ENCODE results near the gene MBIP.
"Not testable (repeated sequence)": the region's sequence is repeated elsewhere in the genome, so short reads cannot be mapped to it uniquely, and the experiment has no call there.

Gene MBIP, protein sequence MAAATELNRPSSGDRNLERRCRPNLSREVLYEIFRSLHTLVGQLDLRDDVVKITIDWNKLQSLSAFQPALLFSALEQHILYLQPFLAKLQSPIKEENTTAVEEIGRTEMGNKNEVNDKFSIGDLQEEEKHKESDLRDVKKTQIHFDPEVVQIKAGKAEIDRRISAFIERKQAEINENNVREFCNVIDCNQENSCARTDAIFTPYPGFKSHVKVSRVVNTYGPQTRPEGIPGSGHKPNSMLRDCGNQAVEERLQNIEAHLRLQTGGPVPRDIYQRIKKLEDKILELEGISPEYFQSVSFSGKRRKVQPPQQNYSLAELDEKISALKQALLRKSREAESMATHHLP

DNA sequence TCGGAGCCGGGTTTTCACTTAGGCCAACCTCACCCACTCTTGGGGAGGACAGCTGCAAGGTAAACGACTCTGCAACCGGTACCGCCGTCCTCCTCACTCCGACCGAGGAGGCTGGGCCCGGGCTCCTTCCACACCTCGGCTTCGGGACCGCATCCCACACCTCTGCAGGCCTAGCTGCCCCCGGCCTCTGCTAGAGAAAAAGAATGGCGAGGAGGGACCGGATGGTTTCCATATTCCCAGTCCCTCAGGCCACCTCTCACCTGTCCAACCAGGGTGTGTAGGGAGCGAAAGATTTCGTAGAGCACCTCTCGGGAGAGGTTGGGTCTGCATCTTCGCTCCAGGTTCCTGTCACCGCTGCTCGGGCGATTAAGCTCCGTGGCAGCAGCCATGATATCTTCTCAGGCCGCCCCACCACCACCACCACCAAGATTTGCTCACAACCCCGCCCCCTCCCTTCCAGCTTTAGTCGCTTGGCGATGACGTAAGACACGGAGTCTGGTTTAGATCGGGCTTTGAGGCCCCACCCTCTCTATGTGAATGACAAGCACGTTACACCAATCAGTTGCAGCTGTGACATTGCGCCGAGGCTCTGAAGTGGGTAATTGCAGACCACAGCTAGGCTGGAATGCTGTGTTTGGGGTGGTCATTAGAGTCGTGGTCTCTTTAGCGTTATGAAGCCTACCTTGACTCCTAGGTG, at the start of gene MBIP:
Gene MBIP, minus strand, starts transcription at position 438 of the 697 bp plus-strand sequence. Its CDS starts 49 bp downstream, at position 389.
- DNase-seq = peak; percentile 97

DNA sequence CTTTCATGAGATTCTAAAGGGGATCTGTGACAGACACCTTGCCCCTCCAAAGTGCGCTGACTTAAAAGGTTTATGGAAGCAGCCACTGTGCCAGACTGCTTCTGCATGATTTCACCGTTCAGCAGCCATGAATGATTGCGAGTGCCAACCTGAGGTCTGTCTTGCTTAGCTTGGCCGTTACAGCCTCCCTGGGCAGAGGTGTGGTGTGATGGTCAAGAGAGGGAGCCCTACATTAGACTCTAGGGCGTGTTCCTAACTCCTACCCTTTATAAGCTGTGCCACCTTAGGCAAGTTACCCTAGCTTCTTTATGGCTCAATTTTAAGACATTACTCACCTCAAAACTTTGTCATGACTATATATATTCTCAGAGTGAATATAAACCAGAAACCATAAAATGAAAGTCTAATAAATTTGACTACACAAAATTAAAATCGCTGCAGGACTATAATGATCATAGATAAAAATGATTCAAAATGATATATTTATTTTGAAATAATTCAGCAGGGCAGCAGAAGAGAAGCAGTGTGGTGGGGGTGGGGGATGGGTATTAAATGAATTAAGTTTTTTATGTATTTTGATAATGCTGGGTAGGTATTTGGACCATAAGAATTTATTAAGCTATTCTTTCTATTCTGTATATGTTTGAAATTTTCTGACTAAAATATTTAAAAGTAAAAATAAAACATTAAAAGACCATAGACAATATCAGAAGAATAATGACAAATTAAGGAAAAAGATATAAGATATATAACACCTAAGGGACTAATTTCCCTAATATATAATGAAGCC, 47.7 kb upstream of the MBIP start:
- no peak for DNase-seq

DNA sequence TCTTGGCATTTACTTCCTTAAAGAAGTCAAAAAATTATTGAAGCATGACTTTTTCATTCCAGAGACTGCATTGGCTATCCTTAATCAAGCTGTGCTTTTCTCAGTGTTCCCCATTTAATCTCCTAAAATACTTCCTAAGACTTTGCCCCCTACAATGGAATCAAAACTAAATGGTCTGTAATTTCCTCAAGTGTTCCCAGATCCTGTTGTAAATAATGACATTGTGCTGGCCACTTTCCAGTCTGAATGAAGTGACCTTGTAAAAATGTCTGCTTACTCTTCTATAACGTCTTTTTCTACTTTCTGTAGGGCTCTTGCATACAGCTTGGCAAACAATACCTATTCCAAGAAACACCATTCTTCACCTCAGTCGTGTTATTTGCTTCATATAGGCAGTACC, 45.3 kb upstream of the MBIP start:
- DNase-seq = no peak

DNA sequence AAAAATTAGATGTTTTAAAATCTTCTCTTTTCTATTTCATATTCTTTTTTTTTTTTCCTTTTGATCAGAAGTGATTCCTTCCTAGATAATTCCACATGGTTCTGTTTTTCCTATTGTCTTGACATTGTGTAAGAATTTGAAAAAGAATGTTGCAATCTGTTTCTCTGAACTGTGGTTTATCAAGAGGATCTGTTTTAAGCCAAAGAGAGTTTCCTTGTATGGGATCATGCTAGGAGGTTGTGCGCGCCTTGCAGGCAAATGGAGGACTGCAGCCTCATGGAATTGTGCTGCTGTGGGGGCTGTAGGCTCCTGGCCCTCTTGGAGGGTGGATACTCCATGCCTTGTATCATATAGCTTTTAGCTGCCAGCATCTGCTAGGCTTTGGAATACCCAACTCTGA, 43.3 kb upstream of the MBIP start:
- DNase-seq = no peak

DNA sequence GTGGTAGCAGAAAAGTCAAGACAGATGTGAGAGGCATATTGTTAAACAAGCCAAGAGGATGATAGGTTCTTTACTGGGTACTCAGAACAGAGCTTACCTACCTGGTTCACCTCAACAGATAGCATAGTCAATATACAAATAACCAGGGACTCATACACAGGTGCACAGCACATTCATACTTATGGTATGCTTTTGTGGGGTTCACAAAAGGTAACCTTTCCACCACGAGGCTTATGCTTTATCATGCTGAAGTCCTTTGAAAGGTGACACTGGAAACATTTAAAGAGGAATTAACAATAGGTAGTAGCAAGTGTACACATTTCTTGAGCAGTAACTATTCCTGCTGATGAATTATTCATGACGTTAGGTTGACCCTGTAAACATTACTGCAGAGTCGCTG, 42.2 kb upstream of the MBIP start:
- DNase-seq = no peak

DNA sequence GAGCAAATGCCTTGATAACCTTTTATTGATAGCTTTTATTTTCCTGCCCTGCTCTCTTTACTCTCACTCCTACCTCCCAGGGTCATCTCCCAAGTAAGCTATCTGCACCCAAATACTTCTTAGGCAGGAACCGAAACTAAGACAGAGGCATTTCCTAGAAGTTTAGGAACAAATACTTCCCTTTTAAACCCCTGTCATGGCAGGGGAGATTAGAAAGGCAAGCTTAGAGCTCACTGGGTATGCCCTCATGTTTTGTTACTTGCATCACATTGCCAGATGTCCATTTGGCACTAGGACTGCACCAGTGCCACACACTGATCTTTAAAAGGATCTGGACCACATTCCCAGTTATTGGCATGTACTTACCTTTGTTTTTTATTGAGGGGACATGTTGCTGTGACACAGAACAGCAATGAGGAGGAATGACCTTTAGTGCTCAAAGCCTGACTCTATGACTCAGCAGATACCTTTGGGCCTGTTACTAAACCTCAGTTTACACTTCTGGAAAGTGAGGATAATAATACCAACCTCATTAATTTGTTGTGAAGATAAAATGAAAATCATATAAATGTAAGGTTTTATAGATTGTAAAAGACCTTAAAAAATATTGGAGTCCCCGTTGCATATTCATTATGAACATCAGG, 40.9 kb upstream of the MBIP start:
- no peak for DNase-seq

DNA sequence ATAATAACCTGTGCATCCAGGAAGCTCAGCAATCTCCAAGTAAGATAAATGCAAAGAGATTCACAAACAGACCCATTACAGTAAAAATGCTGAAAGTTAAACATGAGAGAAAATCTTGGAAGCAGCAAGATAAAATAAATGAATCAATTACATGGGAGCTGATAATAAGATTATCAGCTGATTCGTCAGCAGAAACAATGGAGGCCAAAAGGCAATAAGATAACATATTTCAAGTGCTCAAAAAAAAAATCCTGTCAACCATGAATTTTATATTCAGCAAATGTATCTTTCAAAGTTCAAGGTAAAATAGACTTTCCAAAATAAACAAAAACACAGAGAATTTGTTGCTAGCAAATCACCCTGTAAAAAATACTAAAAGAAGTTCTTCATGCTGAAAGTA, 36.4 kb upstream of the MBIP start:
- DNase-seq = no peak

DNA sequence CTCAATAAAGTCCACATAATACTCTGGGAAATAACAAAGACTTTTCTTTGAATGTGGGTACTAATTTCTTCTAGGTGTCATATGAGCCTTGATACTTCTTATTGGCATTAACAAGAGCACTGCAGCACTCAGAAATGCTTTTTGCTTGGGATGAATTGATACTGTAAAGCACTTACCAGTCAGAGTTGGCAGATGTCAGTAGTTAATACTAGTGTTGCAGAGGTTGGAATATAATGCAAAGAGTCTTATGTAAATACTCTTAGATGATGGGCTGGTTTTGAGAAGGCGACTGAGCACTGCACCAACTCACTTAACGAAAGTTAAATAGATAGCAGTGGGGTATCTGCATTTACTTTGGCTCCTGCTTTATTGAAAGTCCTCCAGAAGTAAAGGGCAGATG, 25.6 kb upstream of the MBIP start:
- peak; percentile 100 for DNase-seq

DNA sequence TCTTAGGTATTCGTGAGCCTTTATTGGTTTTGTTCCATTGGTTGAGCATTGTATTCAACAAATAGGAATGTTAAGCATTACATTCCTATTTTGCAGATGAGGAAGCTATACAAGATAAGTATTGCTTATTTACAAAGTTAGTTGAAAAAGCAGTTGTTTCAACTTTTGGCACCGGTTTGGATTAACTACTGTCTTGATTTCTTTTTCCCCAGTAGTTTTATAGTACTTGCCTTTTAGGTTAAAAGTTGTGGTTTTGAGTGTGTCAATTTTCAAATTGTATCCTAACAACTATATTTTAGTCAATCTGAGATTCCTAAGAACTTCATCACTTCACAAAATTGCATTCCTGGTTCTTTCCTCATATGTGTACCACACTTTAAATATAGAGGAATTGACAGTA, 23.8 kb upstream of the MBIP start:
- no peak for DNase-seq

DNA sequence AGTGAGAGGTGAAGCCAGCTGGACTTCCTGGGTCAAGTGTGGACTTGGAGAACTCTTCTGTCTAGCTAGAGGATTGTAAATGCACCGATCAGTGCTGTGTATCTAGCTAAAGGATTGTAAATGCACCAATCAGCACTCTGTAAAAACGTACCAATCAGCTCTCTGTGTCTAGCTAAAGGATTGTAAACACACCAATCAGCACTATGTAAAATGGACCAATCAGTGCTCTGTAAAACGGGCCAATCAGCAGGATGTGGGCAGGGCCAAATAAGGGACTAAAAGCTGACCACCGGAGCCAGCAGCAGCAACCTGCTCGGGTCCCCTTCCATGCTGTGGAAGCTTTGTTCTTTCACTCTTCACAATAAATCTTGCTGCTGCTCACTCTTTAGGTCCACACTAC, 21.4 kb upstream of the MBIP start:
- DNase-seq = not testable (repeated sequence)

DNA sequence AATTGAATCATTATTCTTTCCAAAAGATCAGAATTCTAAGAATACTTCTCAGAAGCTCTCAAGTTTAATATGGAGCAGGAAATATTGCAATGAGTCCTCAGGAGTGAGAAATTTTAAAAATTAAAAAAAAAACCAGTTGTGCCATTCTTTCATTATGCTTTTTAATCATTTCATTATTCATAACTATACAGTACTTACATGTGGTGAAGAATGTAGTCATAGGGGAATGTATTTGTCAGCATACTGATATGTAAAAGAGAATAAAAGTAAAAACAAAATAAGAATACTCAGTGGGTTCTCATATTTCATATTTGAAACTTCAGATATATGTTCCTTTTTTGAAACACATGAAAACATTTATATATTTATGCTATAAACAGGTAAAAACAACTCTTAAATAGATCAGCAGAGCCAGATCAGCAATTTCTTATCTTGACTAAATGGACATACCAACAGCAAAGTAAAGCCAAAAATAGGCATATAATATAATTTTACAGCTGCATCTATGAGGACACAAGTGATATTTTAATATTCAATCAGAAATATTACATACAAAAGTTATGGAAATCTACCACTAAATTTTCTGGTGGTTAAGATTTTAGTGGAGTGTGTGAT, 19.9 kb upstream of the MBIP start:
- DNase-seq = no peak

DNA sequence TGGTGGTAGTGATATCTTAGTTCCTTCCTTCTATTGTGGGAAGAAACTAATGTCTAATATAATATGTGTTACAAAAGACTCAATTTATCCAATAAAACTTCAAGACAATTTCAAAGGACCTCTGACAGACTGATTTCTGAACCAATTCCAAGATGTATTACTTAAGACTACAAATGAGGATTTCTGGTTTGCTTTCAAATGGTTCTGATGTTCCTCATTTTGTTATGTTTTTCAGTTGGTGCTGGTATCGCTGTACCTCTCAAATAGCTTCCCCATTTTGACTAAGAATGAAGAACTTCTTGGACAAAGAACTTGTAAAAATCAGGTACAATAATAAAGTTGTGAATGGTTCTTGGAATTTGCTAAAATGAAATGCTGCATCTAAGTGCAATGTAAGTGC, 19.4 kb upstream of the MBIP start:
- no peak for DNase-seq

DNA sequence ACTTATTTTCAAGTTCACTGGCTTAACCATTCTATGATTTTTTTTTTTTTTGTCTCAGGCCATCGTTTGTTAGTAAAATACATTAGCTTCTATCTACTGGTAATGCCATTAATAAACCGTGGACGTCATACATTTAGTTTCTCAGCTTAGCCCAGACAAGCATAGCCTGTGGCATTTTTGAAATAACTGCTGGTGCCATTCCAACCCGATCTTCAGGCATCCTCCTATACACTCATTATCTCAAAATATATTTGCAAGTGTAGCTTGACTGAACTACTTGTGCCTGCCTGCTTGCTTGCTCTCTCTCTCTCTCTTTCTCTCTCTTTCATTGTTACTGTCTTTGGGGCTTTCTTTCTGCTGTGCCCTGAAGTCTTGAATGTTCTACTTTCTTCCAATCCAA, 12.7 kb upstream of the MBIP start:
- no peak for DNase-seq

DNA sequence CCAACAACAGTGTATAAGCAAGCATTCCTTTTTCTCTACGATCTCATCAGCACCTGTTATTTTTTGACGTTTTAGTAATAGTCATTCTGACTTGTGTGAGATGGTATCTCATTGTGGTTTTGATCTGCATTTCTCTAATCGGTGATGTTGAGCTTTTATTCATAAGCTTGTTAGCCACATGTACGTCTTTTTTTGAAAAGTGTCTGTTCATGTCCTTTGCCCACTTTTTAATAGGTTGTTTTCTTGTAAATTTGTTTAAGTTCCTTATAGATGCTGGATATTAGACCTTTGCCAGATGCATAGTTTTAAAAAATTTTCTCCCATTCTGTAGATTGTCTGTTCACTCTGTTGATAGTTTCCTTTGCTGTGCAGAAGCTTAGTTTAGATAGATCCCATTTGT, 7.1 kb upstream of the MBIP start:
- DNase-seq = not testable (repeated sequence)

DNA sequence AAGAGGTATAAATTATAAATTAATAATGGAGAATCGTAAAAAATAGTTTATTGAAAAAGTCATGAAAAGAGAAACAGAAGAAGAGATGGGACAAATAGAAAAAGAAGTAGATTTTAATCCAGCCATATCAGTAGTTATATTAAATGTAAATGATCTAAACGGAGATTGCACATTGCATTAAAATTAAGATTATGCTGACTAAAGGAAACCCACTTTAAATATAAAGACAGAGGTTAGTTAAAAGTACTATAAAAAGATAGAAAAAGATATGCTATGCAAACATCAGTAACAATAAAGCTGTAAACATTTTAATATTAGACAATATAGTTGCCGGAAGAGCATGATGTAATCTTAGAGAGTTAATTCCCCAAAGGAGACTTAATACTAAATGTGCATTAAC, 5.4 kb upstream of the MBIP start:
- DNase-seq = no peak

DNA sequence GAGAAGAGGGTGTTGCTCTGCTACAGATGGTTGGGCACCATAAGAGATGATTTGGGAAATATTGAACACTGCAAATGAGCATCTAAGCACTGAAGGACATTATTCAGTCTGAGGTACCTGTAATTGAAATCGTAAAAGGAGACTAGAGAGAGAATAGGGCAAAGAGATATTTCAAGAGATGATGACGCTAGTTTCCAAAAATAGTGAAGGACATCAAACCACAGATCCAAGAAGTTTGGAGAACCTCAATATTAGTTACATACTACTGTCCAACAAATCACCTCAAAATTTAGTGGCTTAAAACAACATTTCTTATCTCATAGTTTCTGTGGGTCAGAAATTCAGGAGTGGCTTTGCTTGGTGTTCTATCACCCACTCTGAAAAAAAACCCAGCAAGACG, 4.5 kb upstream of the MBIP start:
- no peak for DNase-seq

DNA sequence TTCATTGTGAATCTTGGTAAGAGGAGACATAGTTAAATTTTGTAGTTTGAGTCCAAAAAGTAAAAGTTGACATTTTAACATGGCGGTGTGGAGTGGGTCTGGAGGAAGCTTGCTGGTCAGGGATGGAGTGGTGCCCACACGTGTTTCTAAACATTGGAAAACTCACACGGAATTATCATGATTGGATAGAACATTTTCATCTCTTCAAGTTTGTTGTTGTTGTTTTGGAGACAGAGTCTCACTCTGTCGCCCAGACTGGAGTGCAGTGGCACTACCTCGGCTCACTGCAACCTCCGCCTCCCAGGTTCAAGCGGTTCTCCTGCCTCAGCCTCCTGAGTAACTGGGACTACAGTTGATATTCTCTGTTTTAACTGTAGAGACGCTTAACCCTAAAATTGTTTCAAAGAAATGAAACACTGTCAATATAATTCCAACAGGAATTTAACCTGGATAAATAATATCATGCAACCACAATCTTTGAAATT, 502 bp upstream of the MBIP start:
- no peak for DNase-seq

DNA sequence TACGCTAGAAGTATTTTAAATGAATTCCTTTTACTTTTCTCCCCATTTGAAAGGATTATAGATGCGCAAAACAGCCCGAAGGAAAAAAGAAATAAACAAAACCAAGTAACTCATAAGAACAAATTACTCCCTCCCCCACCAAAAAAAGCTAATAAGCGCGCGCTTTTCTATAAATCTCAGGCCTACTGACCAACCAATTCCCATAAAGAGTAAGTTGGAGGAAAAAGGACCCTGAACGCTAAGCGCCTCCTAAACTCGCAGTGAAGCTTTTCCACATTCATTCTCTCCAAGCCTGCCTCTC, 588 bp downstream of the MBIP start:
- peak; percentile 44 for DNase-seq

DNA sequence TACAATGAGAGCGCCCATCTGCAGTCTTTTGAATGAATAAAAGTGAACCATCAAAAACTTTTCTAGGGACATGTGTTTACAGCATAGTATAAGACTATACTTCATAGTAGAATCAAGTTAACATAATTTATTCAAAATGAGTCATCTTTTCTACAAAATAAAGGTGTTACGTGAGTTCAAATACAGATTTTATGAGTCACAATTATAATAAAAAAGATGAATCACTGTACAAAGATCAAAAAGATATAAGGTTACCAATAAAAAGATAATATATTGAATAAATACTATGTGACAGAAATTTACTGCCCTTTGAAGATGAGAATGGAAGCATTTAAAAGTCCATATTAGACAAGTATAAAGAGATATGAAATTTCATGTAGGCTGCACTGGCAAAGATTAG, 2.8 kb downstream of the MBIP start:
- no peak for DNase-seq

DNA sequence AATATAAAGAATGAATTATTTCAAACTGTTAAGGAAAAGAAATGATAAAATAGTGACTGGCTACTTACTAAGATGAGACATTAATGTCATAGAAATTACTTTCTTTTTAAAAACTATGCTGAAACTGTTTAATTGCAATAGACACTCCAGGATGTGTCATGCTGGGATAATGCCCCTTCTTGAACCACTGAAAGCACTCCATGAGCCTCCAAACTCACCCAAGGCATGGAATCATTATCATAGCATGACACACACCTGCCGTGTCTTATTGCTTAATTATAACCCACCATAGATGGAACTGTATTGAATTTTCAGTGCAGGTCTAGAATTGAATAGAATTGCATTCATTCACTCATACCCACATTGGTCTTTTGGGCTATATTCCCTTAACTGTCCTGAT, 4.3 kb downstream of the MBIP start:
- DNase-seq = no peak

DNA sequence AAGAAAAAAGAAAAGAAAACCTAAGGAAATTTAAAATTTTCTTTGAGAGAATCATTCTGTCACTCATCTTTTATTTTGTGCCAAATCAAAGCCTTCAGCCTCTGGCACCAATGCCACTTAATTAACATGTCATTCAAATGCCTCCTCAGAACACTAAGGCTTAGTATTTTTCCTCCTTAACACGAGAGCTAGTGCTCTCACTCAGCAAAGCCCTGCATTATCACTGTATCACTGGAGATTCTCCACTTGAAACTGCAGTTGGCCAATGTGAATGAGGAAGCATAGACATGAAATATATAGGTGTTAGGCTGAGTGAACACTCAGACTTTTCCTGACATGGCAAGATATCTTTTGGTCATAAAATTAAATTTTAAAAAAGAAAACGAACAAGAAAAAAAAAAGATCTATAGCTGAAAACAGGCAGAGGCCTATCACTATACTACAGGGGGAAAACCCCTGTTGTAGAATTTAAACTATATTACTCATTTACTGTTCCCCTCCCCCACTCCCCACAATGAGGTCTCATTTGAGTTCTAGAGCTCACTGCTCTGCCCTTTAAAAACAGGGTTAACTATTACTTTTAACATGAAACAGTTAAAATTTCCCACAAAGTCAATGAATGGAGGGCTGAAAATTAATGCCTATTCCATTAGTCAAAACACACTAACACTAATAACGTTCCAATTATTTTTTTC, 5.1 kb downstream of the MBIP start:
- DNase-seq = no peak

DNA sequence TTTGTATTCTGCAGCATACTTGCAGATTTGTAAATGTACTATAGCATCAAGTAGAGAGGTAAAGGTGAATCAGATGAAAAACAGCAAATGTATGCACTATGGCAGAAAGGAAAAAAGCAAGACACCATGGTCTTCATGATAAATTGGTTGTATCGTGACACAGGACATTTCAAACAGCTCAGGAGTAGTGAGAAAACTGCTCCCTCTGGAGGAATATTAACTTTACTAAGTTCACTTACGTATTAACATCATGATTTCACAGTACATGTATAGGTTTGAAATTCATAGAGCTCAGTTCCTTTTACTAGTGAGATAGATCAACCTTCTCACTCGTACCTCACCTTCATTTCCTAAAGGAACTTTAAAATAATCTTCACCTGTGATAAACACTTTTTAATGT, 6.5 kb downstream of the MBIP start:
- no peak for DNase-seq

All from NCI-H524 treated with DMSO at 0.1 percent for 48 hours (cell line).